HG02588 (cell line): ENCODE data around the gene SNX30.

Experiments used
- ATAC-seq: cut with Tn5 transposase; IDR thresholded peaks from one replicate; pipeline ENCODE4 v1.9.1; 2021; ENCODE audit warnings: mild to moderate bottlenecking, moderate library complexity; ENCODE audit not compliant: unreplicated experiment

The SNX30 gene

GRCh38 chr9:112752334-112753125, 2.0 kb downstream of the SNX30 start:
- ATAC-seq: no peak

DNA sequence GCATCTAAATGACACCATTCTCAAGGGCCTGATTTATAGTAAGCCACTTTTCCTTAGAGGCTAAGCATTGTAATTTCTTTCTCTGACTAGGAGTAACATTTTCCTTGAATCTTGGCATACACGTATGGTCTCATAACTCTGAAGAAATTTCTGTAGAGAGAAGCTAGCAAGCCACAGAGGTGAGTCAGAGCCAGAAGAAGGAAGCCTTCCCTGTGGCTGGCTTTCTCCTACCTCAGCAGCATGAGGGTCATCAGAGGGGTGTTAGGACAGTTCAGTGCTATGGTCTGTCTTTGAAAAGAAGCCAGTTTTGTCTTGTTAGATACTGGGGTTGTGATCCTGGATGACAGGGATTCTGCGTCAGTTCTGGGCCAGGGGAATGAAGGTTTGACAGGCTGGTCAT, 3.2 kb downstream of the SNX30 start:
- no peak for ATAC-seq

GRCh38 chr9:112754578-112754977, 4.0 kb downstream of the SNX30 start:
- no peak for ATAC-seq

GRCh38 chr9:112755016-112755427, 4.5 kb downstream of the SNX30 start:
- no peak for ATAC-seq

GRCh38 chr9:112755675-112756074, 5.1 kb downstream of the SNX30 start:
- ATAC-seq: no peak

GRCh38 chr9:112757282-112757883, 6.8 kb downstream of the SNX30 start:
- no peak for ATAC-seq

- ATAC-seq: no peak
Observed at GRCh38 chr9:112757940-112758339, 7.4 kb downstream of the SNX30 start.

GRCh38 chr9:112760821-112761220, 10.3 kb downstream of the SNX30 start:
- no peak for ATAC-seq

DNA sequence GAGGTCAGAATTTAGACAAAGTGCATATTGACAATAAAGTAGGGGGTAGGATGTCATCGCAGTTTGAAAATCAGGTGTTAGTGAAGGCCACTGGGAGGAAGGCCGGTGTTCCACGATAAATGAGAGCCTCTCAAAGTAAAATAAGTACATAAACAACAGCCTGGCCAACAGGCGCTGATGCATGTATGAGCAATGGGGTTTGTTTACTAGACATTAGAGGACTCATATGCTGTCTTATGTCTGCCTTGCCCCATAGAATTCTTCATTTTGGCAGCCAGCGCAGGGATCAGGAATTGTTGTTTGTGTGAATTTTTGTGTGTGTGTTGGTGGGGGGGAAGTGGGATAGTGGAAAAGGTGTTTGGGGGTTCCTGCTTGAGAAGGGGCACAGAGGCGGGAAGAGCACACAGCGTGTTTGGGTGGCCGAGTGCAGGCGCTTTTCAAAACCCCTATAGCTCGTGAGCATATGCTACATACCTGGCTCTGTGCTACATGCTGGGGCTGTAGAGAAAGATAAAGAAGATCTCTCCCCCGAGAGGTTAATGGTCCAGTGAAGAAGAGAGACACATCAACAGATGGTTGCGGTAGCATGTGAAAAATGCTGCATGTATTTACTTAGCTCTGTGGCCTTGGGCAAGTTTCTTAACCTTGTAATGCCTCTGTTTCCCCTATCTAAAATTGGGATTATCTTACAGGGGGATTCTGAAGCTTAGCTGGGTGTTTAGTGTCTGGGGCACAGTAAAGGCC, 11.5 kb downstream of the SNX30 start:
- no peak for ATAC-seq

DNA sequence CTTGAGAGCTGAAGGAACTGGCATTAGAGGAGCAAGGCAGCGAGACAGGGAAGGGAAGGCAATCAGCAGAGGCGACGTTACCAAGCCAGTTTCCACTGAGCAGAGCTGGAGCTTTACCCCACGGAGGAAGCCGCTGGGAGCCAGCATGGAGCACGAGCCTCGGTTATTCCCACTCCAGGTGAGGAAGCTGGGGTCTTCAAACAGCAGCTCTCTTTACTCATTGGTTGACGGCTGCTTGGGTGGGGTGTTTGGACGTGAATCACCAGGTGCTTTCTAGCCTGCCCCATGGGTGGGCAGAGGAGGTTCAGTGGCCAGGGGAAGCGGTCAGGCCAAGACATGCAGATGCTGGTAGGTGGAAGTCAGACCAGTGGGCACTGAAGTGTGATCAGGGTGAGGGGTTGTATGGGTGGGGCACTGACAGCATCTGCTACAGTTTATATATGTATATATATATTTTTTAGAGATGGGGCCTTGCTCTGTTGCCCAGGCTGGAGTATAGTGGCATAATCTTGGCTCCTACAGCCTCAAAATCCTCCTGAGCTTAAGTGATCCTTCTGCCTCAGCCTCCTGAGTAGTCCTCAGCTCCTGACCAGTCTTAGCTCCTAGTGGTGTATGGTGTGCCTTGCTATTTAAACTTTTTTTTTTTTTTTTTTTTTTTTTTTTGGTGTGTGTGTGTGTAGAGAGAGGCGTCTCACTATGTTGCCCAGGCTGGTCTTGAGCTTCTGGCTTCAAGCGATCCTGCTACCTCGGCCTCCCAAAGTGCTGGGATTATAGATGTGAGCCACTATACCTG, 12.4 kb downstream of the SNX30 start:
- no peak for ATAC-seq

GRCh38 chr9:112764344-112764743, 13.8 kb downstream of the SNX30 start:
- ATAC-seq: no peak

GRCh38 chr9:112764837-112765236, 14.3 kb downstream of the SNX30 start:
- no peak for ATAC-seq

DNA sequence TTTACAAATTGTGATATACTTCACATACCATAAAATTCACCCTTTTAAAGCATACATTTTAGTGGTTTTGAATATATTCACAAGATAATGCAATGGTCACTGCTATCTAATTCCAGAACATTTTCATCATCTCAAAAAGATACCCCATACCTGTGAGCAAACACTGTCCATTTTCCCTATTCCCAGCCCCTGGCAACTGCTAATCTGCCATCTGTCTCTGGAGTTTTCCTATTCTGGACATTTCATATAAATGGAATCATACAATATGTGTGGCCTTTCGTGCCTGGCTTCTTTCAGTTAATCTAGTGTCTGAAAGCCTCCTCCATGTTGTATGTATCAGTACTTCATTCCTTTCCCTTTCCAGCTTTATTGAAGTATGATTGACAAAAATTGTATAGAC, 14.7 kb downstream of the SNX30 start:
- no peak for ATAC-seq

DNA sequence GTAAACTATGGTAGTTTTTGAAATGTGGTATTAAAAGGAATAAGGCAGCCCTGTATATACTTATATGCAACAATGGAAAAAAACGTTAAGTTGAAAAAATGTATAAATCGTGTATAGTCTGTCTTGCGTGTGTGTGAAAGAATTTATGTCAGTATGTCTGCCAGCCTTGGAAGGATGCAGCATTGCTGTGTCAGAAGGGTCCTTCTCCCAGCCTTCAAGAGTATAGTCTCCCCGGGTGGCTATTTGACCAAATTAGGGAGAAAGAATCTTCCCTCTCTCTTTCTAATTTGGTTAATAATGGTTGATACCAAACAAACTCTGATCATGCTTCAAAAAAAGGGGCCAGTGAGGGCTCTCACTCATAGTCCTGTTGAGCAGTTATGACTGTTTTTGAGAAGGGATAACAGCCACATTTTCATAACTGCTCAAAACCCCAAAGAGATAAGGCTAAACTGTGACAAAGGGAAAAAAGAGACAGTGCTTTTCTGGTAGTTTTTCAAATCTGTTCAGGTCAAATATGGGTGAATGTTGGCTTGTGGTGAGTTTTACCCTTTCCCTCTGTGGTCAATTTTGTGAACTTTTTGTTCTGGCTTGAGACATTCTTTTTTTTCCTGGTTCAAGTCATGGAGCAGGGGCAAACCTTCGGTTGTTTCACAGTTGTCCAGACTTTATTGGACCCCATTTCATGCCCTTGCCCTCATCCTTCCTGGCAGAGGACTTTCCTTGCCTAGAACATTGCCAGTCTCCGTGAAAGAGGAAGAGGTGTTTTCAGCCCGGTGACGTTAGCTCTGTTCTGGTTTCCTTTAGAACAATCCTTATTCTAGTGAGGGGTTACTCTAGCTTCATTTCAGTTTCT, 21.0 kb downstream of the SNX30 start:
- no peak for ATAC-seq

DNA sequence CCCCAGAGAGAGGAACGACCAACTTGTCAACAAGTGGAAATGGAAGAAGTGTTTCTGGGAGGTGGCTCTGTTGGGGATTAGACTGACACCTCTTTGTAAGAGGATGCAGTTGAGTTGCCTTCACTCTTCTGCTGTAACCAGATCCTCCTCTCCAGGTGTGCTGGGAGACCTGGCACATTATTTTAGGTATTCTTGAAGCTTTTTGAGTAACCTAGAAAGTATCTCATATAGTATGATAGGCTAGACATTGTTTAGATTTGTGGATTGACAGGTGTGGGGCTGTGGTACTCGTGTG, 21.6 kb downstream of the SNX30 start:
- ATAC-seq: no peak

DNA sequence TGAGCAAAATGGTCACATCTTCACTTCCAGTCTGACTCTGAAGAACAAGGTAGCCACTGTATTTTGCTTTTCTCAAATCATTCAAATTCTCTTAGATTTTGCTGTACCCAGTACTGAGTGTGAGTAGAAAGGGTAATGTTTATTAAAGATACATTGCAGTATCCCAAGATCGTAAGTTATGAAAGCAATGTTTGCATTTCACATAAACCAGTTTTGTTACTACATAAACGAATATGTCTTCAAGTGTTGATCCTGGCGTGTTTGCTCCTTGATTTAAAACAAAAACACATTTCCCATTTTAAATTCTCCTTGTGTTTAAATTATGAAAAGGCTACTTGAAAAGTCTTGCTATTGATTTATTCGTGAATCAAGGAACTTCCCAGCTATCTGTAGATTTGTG, 22.0 kb downstream of the SNX30 start:
- no peak for ATAC-seq

DNA sequence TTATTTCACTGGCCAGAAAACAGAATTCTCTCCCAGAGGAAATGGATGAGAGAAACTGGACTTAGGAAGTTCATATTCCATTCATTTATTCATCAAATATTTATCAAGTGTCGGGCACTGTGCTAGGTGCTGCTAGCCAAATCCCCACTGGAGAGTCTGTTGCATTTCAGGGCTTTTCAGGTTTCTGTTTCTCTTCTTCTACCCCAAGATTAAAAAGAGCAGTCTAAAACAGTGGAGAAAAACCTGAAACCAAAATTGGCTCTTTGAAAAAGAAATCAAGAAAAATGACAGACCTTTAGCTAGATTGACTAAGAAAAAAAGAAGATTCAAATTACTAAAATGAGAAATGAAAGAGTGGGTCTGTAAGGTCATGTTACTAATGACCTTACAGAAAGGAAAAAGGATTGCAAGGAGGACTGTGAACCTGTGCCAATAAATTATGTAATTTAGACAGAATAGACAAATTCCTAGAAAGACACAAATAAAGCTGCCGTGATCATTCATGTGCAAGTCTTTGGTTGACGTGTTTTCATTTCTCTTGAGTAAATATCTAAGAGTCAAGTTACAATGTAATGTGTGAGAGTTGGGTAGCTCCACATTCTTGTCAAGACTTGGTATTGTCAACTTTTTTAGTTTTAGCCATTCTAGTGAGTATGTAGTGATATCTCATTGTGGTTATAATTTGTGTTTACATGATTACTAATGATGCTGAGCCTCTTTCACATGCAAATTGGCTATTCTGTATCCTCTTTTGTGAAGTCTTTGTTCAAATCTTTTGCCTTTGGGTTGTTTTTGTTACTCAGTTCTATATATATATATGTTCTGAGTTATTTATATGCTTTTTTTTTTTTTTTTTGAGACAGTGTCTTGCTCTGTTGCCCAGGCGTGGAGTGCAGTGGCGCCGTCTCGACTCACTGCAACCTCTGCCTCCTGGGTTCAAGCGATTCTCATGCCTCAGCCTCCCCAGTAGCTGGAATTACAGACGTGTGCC, 23.7 kb downstream of the SNX30 start:
- peak; percentile 55 for ATAC-seq

DNA sequence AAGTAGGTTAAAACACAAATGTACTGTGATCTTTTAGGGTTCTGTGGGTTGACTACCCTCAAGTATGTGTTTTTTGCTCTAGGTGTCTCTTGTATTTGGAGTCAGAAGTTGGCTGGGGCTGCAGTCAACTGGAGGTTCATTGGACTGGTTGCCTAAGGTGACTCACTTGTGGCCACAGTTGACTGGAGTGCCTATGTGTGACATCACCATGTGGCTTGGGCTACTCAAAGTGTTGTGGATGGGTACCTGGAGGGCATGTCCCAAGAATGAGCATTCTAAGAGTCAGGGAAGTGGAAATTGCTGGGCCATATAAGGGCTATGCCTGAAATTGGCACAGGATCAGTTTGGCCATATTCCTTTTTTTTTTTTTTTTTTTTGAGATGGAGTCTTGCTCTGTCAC, 27.4 kb downstream of the SNX30 start:
- no peak for ATAC-seq

DNA sequence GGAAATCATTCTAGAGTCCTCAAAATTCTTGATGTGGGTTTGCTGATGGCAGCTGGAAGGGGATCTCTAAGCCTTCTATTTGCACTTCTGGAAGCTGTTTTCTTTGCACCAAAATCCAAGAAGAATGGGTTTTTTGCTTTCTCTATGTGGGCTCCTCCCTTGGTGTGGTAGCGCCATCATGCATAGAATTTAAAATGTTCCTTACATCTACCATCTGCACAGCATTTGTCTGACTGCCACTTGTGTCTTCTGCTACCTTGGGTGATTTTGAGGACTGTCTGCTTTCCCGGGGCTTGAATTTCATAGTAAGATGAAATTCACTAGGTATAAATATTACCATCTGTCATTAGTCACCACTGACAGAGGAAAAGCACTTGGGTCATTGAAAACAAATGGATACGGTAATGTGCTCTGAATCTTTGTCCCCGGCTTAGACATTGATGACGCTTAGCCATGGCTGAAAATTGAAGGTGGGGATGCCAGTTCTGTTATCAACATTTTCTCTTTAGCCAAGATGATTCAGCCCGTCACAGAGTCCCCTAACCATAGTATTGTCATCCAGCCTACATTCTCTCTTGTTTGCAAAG, 30.0 kb downstream of the SNX30 start:
- no peak for ATAC-seq
